Measurements from ENCODE around the gene HES2.

Gene HES2

DNA sequence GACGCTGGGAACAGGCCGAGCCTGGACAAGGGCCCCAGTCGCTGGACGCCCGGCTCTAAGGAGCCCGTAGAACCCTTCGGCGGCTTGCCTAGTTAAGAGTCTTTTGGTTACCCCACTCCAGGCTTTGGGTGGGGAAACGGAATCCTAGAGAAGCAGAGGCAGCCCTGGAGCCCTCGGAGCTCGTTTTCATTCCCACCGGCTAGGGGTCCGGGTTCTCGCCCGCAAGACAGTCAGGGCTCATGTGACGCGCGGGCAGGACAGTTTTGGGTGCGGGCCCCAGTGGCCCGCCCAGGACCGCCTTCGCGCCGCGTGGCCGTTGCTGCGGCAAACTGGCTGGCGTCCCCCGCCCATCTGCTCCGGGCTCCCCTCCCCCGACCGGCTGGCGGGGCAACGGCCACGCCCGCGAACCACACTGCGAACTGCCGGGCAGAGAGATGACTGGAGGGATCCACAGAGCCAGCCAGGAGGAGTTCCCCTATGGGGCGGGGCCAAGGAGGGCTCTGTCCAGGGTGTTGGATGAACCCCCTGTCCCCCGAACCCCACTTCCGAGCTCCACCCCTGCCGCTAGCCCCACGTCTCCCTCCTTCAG lies 829 bp upstream of the HES2 start:
- H3K36me3 ChIP-seq (ENCODE audit: control insufficient read depth, insufficient read depth, low read length): no peaks in the 10 kb centered on the region
- no peak overlapping the region for H2AFZ ChIP-seq
- no peak overlapping the region for H3K4me3 ChIP-seq (ENCODE audit: low read depth, low read length)
- H3K27ac ChIP-seq: no peak overlapping the region
- H3K4me2 ChIP-seq (ENCODE audit: low read length): no peak overlapping the region
- peaks cover 5% of the 10 kb centered on the region for H3K4me1 ChIP-seq
- TF ChIP-seq, protein P1, sequence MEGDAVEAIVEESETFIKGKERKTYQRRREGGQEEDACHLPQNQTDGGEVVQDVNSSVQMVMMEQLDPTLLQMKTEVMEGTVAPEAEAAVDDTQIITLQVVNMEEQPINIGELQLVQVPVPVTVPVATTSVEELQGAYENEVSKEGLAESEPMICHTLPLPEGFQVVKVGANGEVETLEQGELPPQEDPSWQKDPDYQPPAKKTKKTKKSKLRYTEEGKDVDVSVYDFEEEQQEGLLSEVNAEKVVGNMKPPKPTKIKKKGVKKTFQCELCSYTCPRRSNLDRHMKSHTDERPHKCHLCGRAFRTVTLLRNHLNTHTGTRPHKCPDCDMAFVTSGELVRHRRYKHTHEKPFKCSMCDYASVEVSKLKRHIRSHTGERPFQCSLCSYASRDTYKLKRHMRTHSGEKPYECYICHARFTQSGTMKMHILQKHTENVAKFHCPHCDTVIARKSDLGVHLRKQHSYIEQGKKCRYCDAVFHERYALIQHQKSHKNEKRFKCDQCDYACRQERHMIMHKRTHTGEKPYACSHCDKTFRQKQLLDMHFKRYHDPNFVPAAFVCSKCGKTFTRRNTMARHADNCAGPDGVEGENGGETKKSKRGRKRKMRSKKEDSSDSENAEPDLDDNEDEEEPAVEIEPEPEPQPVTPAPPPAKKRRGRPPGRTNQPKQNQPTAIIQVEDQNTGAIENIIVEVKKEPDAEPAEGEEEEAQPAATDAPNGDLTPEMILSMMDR (IDR thresholded peaks at IDR 0.05): no peak
- no peak overlapping the region for H3K9ac ChIP-seq
- no peaks in the 10 kb centered on the region for H3K9me3 ChIP-seq (ENCODE audit: control insufficient read depth, low read length)
- no peaks in the 10 kb centered on the region for H3K27me3 ChIP-seq (ENCODE audit: control insufficient read depth, insufficient read depth, low read length)
- no peaks in the 10 kb centered on the region for H3K79me2 ChIP-seq

DNA sequence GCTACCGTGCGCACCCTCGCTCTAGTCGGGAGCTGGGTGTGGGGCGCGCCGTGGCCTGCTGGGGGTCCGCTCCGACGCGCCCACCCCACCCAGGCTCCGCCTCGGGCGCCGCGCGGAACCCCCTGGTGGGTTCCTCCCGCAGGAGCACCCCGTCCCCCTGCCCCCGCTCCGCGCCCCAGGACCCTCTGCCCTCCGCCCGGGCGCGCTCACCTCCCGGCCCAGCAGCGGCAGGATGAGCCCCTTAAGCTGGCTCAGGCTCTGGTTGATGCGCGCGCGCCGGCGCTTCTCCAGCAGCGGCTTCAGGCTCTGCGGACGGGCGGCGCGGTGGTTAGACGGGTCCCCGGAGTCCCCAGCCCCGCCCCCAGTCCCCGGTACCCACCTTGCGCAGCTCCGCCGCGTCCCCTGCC lies 319 bp downstream of the HES2 start:
- H3K9ac ChIP-seq: no peak overlapping the region
- peak overlapping the region; percentile 28 for H2AFZ ChIP-seq
- TF ChIP-seq, protein P1 (IDR thresholded peaks at IDR 0.05): no peak
- no peaks in the 10 kb centered on the region for H3K79me2 ChIP-seq
- no peaks in the 10 kb centered on the region for H3K9me3 ChIP-seq (ENCODE audit: control insufficient read depth, low read length)
- peak overlapping the region; percentile 5 for H3K4me3 ChIP-seq (ENCODE audit: low read depth, low read length)
- no peaks in the 10 kb centered on the region for H3K27me3 ChIP-seq (ENCODE audit: control insufficient read depth, insufficient read depth, low read length)
- H3K4me1 ChIP-seq: peaks cover 5% of the 10 kb centered on the region
- no peak overlapping the region for H3K27ac ChIP-seq
- no peaks in the 10 kb centered on the region for H3K36me3 ChIP-seq (ENCODE audit: control insufficient read depth, insufficient read depth, low read length)
- H3K4me2 ChIP-seq (ENCODE audit: low read length): peak overlapping the region; percentile 48

DNA sequence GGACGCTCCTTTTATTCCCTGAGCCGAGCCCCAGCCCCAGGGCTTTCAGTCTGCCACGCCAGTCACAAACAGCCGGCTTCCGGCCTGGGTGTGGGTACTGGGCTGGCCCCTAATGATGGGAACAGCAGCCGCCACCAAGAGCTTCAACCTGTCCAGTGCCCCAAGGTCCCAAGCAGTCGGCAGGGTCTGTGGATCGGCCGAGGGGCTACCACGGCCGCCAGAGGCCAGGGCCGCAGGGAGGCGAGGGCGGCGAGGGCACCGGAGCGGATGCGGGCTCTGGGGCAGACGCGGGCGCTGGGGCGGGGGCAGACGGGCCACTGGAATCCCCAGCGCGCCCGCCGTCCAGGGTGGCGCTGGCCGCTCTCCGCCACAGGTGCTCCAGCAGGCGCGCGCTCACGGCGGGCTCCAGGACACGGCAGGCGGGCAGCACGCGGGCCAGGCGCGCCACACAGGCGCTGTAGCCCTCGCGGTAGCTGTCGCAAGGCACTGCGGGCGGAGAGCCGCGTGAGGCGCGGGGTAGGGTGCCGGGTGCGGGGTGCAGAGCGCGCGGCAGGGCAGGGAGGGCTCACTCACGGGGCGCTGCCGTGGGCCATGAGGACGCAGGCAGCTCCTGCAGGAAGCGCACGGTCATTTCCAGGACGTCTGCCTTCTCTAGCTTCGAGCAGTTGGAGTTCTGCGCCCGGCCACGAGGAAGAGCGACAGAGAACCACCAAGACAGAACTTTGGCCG lies 887 bp downstream of the HES2 start:
- no peak overlapping the region for H3K9ac ChIP-seq
- peak overlapping the region; percentile 22 for H2AFZ ChIP-seq
- no peaks in the 10 kb centered on the region for H3K27me3 ChIP-seq (ENCODE audit: control insufficient read depth, insufficient read depth, low read length)
- no peak overlapping the region for H3K27ac ChIP-seq
- peak overlapping the region; percentile 5 for H3K4me3 ChIP-seq (ENCODE audit: low read depth, low read length)
- TF ChIP-seq, protein P1 (IDR thresholded peaks at IDR 0.05): no peak
- H3K79me2 ChIP-seq: no peaks in the 10 kb centered on the region
- H3K36me3 ChIP-seq (ENCODE audit: control insufficient read depth, insufficient read depth, low read length): no peaks in the 10 kb centered on the region
- peaks cover 1% of the 10 kb centered on the region for H3K4me1 ChIP-seq
- no peak overlapping the region for H3K4me2 ChIP-seq (ENCODE audit: low read length)
- H3K9me3 ChIP-seq (ENCODE audit: control insufficient read depth, low read length): no peaks in the 10 kb centered on the region

DNA sequence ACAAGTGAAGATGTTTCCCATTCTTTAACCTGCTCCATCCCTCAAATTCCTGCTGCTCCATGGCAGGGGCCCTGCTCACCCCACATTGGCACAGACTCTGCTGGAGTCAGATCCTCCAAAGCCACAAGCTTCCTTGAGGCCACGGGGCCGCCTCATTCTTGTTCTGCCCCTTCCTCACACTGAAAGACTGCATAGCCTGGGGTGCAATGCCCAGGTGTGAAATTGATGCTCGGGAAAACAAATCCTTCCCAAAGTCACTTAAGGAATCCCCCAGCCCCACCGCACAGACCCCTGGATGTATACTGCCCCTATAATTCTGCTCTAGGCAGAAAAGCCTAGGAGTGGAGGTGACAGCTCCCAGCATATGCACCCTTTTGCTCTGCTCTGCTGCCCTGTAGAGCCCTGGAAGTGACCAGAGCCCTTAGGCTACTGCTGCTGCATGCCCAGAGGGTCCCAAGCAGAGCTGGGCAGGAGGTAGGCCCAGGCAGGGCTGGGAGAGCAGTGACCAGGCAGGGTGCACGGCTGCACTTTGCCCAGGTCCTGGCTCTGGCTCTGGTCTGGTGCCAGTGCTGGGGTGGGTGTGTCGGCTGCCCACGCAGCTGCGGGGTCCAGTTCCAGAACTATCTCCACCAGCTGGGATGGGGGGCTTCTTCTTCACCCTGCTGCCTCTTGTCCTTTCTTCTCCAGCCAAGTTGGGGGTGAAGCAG lies 1.6 kb downstream of the HES2 start:
- Histone ChIP-seq H3K9me3 (ENCODE audit: control insufficient read depth, low read length) (no peaks in the 10 kb centered on the region), H3K4me2 (ENCODE audit: low read length) (no peak overlapping the region), H3K4me3 (ENCODE audit: low read depth, low read length) (no peak overlapping the region), H2AFZ (no peak overlapping the region), H3K36me3 (ENCODE audit: control insufficient read depth, insufficient read depth, low read length) (no peaks in the 10 kb centered on the region), H3K4me1 (no peaks in the 10 kb centered on the region), H3K9ac (no peak overlapping the region), H3K79me2 (no peaks in the 10 kb centered on the region), H3K27me3 (ENCODE audit: control insufficient read depth, insufficient read depth, low read length) (no peaks in the 10 kb centered on the region), H3K27ac (no peak overlapping the region)
- TF ChIP-seq, protein P1 (IDR thresholded peaks at IDR 0.05): no peak
